Measurements from ENCODE around the gene ANKFN1.

The ANKFN1 gene

GRCh38 chr17:56290802-56291118, 137.5 kb downstream of the ANKFN1 start:
- no peak for DNase-seq

- no peak for DNase-seq
These were observed 138.0 kb downstream of the ANKFN1 start for GRCh38 chr17:56291226-56291805.

- DNase-seq, result no peak
These were observed 138.7 kb downstream of the ANKFN1 start for GRCh38 chr17:56292010-56292409.

- no peak for DNase-seq
These were observed 139.3 kb downstream of the ANKFN1 start for GRCh38 chr17:56292578-56292977.

GRCh38 chr17:56297184-56297583, 143.9 kb downstream of the ANKFN1 start:
- no peak for DNase-seq

GRCh38 chr17:56298846-56299245, 145.6 kb downstream of the ANKFN1 start:
- no peak for DNase-seq

- DNase-seq, result no peak
These were observed 146.9 kb downstream of the ANKFN1 start for GRCh38 chr17:56300144-56300543.

GRCh38 chr17:56305007-56305406, 151.7 kb downstream of the ANKFN1 start:
- DNase-seq, result no peak

- no peak for DNase-seq
These were observed 156.6 kb downstream of the ANKFN1 start for GRCh38 chr17:56309897-56310296.

- DNase-seq, result no peak
These were observed 157.5 kb downstream of the ANKFN1 start for GRCh38 chr17:56310782-56311181.

- DNase-seq, result no peak
These were observed 159.9 kb downstream of the ANKFN1 start for GRCh38 chr17:56313201-56313600.

- DNase-seq, result no peak
These were observed 160.8 kb downstream of the ANKFN1 start for GRCh38 chr17:56314026-56314425.

- DNase-seq, result no peak
These were observed 161.8 kb downstream of the ANKFN1 start for GRCh38 chr17:56314984-56315602.

- DNase-seq, result no peak
These were observed 163.3 kb downstream of the ANKFN1 start for GRCh38 chr17:56316604-56317003.

- DNase-seq, result no peak
These were observed 164.3 kb downstream of the ANKFN1 start for GRCh38 chr17:56317351-56318208.

- DNase-seq, result peak; percentile 9
These were observed 166.3 kb downstream of the ANKFN1 start for GRCh38 chr17:56319531-56319930.

GRCh38 chr17:56320443-56320842, 167.2 kb downstream of the ANKFN1 start:
- DNase-seq, result no peak

GRCh38 chr17:56322991-56323390, 169.7 kb downstream of the ANKFN1 start:
- no peak for DNase-seq

GRCh38 chr17:56324676-56325075, 171.4 kb downstream of the ANKFN1 start:
- DNase-seq, result no peak

- no peak for DNase-seq
These were observed 172.2 kb downstream of the ANKFN1 start for GRCh38 chr17:56325313-56326000.

- DNase-seq, result no peak
These were observed 172.7 kb downstream of the ANKFN1 start for GRCh38 chr17:56326001-56326359.

- DNase-seq, result no peak
These were observed 194.4 kb downstream of the ANKFN1 start for GRCh38 chr17:56347639-56348038.

GRCh38 chr17:56350592-56350991, 197.3 kb downstream of the ANKFN1 start:
- DNase-seq, result no peak

GRCh38 chr17:56351675-56352074, 198.4 kb downstream of the ANKFN1 start:
- DNase-seq, result no peak

Data from NCI-H1048 (cell line).